CD14-positive monocyte (primary cell): Measurements from ENCODE around the gene NUTM2E. TPM values are rescaled to one million over a fixed set of nuclear protein-coding genes. Genes with fewer than 3 reads are reported as not detected.
"Not testable (repeated sequence)": the region's sequence is repeated elsewhere in the genome, so short reads cannot be mapped to it uniquely, and the experiment has no call there.

Source experiments
- DNase-seq, 3 donors: peaks; one replicate each; pipeline ENCODE4 v3.0.0-alpha.2; 2011 to 2022
- H2AFZ ChIP-seq: 2 replicates; pipeline ENCODE4 v1.6.0; 2012; ENCODE audit warnings: mild to moderate bottlenecking, low read depth, low read length, inconsistent platforms; ENCODE audit not compliant: insufficient read depth, poor library complexity, severe bottlenecking
- H3K27ac ChIP-seq, 2 donors: 1 replicate in 1 of 2; 2 replicates in 1 of 2; pipeline ENCODE4 v1.5.1; 2012 to 2013; ENCODE audit warnings: low read length in 2 of 2, control low read depth in 1 of 2, inconsistent platforms in 1 of 2, low read depth in 1 of 2, mild to moderate bottlenecking in 1 of 2
- H3K27me3 ChIP-seq, 2 donors: one replicate each; pipeline versions ENCODE4 v1.6.0 to v1.6.1; 2011 to 2013; ENCODE audit warnings: low read length in 2 of 2; ENCODE audit not compliant: control insufficient read depth in 2 of 2, insufficient read depth in 2 of 2
- H3K36me3 ChIP-seq, 2 donors: replicated peaks in 1 of 2; 1 replicate in 1 of 2; 2 replicates in 1 of 2; pipeline versions ENCODE4 v1.5.1 to v1.6.1; 2012 to 2013; ENCODE audit warnings: low read length in 2 of 2, control low read depth in 1 of 2, inconsistent platforms in 1 of 2, mild to moderate bottlenecking in 1 of 2; ENCODE audit not compliant: insufficient read depth in 2 of 2, control insufficient read depth in 1 of 2
- H3K4me1 ChIP-seq, 2 donors: 1 replicate in 1 of 2; 2 replicates in 1 of 2; pipeline versions ENCODE4 v1.5.1 to v1.6.1; 2012 to 2013; ENCODE audit warnings: low read length in 2 of 2, control low read depth in 1 of 2, inconsistent platforms in 1 of 2, mild to moderate bottlenecking in 1 of 2, moderate library complexity in 1 of 2; ENCODE audit not compliant: insufficient read depth in 2 of 2, control insufficient read depth in 1 of 2
- H3K4me2 ChIP-seq: replicated peaks from 2 replicates; pipeline ENCODE3; 2012; ENCODE audit warnings: low read length, moderate library complexity, mild to moderate bottlenecking; ENCODE audit not compliant: poor library complexity, severe bottlenecking; ENCODE audit errors: extremely low read depth
- H3K4me3 ChIP-seq, 3 experiments: fragments of 200-600 bp in 1 of 3; sonication (generic) in 1 of 3; replicated peaks in 1 of 3; 1 replicate in 2 of 3; 2 replicates in 1 of 3; pipeline ENCODE4 v1.5.1; 2011 to 2013; ENCODE audit warnings: low read length in 3 of 3, mild to moderate bottlenecking in 3 of 3, control low read depth in 2 of 3, low read depth in 2 of 3, inconsistent platforms in 1 of 3, moderate library complexity in 1 of 3
- H3K79me2 ChIP-seq: 2 replicates; pipeline ENCODE4 v1.6.0; 2012; ENCODE audit warnings: mild to moderate bottlenecking, control low read depth, inconsistent platforms, low read length, moderate library complexity; ENCODE audit not compliant: insufficient read depth
- H3K9ac ChIP-seq: 2 replicates; pipeline ENCODE4 v1.6.0; 2017; ENCODE audit warnings: low read length, mild to moderate bottlenecking; ENCODE audit not compliant: insufficient read depth, poor library complexity, severe bottlenecking
- H3K9me3 ChIP-seq, 2 donors: replicated peaks in 1 of 2; 1 replicate in 1 of 2; 2 replicates in 1 of 2; pipeline versions ENCODE4 v1.5.1 to v1.6.1; 2012 to 2013; ENCODE audit warnings: low read length in 2 of 2, control low read depth in 1 of 2; ENCODE audit not compliant: control insufficient read depth in 1 of 2, insufficient read depth in 1 of 2
- H4K20me1 ChIP-seq: 2 replicates; pipeline ENCODE4 v1.6.0; 2012; ENCODE audit warnings: mild to moderate bottlenecking, low read length, control low read depth, moderate library complexity; ENCODE audit not compliant: insufficient read depth
- H3K27ac Mint-ChIP-seq, 7 donors: one replicate each; pipeline ENCODE4 v1.8.0; 2020; ENCODE audit warnings: mild to moderate bottlenecking in 7 of 7, mixed read lengths in 7 of 7, moderate library complexity in 6 of 7, inconsistent platforms in 2 of 7
- H3K27me3 Mint-ChIP-seq, 3 donors: one replicate each; pipeline ENCODE4 v1.8.0; 2021 to 2022; ENCODE audit warnings: low read depth in 3 of 3, mild to moderate bottlenecking in 3 of 3, mixed read lengths in 3 of 3, moderate library complexity in 3 of 3, inconsistent platforms in 1 of 3
- H3K36me3 Mint-ChIP-seq, 2 donors: one replicate each; pipeline ENCODE4 v1.8.0; 2020; ENCODE audit warnings: mixed read lengths in 2 of 2, inconsistent platforms in 1 of 2, mild to moderate bottlenecking in 1 of 2
- H3K4me1 Mint-ChIP-seq: one replicate; pipeline ENCODE4 v1.8.0; 2020; ENCODE audit warnings: mild to moderate bottlenecking, mixed read lengths
- H3K4me3 Mint-ChIP-seq, 2 donors: one replicate each; pipeline ENCODE4 v1.8.0; 2020; ENCODE audit warnings: mild to moderate bottlenecking in 2 of 2, mixed read lengths in 2 of 2, moderate library complexity in 1 of 2
- H3K9me3 Mint-ChIP-seq, 7 donors: one replicate each; pipeline ENCODE4 v1.8.0; 2020 to 2022; ENCODE audit warnings: mixed read lengths in 7 of 7, mild to moderate bottlenecking in 6 of 7, moderate library complexity in 6 of 7, inconsistent platforms in 2 of 7
- WGBS: methylation state at CpG from one replicate; pipeline ENCODE4 v1.1.5; 2013; ENCODE audit warnings: missing lambda C conversion rate; ENCODE audit not compliant: insufficient coverage; 5-methylcytosine and 5-hydroxymethylcytosine counted together
- intact Hi-C, 2 donors: fragments of 100-400 bp; cut with micrococcal nuclease; formaldehyde crosslinking; loops; one replicate each; pipeline versions ENCODE4 v1.15.0 to v1.15.1; 2023
- polyA plus RNA-seq, 3 donors: library from polyadenylated mRNA; depleted of rRNA in 1 of 3; unstranded in 2 of 3; stranded (reverse) in 1 of 3; fragments of 300-500 nt in 2 of 3; fragments of >200 nt in 1 of 3; fragmentation: Illumina TruSeq in 2 of 3; gene quantifications; 1 replicate in 2 of 3; 2 replicates in 1 of 3; pipeline ENCODE4 v1.2.3, GENCODE V29; 2012 to 2021

Gene NUTM2E
- polyA plus RNA-seq, 3 donors = 0.20 TPM; not detected in 2

GRCh38 chr10:79811895-79812294, 14.6 kb upstream of the NUTM2E start:
- H4K20me1 ChIP-seq, H3K4me2 ChIP-seq, H3K27ac ChIP-seq, H3K79me2 ChIP-seq, H3K27me3 Mint-ChIP-seq, H3K9ac ChIP-seq, H3K4me3 ChIP-seq, H3K36me3 ChIP-seq, DNase-seq, H3K9me3 ChIP-seq, intact Hi-C loops, H3K4me3 Mint-ChIP-seq, H3K27ac Mint-ChIP-seq, H3K4me1 Mint-ChIP-seq, H2AFZ ChIP-seq, H3K36me3 Mint-ChIP-seq, H3K9me3 Mint-ChIP-seq, H3K27me3 ChIP-seq, H3K4me1 ChIP-seq: not testable (repeated sequence)

GRCh38 chr10:79816290-79816689, 10.2 kb upstream of the NUTM2E start:
- H3K9me3 ChIP-seq, H3K4me3 Mint-ChIP-seq, H3K4me1 Mint-ChIP-seq, H3K4me3 ChIP-seq, H3K9ac ChIP-seq, H3K36me3 ChIP-seq, H3K4me1 ChIP-seq, H3K27ac ChIP-seq, H3K27me3 Mint-ChIP-seq, H3K79me2 ChIP-seq, intact Hi-C loops, H3K27me3 ChIP-seq, H3K9me3 Mint-ChIP-seq, DNase-seq, H4K20me1 ChIP-seq, H2AFZ ChIP-seq, H3K4me2 ChIP-seq: not testable (repeated sequence)
- peaks cover 5 to 14% of the 10 kb centered on the region in 2 donors for H3K36me3 Mint-ChIP-seq
- WGBS = 100% methylated on average over 1 of the region's 2 CpGs
- H3K27ac Mint-ChIP-seq = peak overlapping the region in 1 of 7 donors; percentile 9

GRCh38 chr10:79823387-79823786, 3.2 kb upstream of the NUTM2E start:
- H3K79me2 ChIP-seq = peaks cover 20% of the 10 kb centered on the region
- H3K27ac ChIP-seq, H3K27me3 ChIP-seq, H2AFZ ChIP-seq, H3K4me2 ChIP-seq, H3K4me1 ChIP-seq, intact Hi-C loops, H3K9me3 Mint-ChIP-seq, H3K4me3 ChIP-seq, DNase-seq, H3K4me3 Mint-ChIP-seq, H3K36me3 ChIP-seq, H3K36me3 Mint-ChIP-seq, H3K9ac ChIP-seq, H3K27me3 Mint-ChIP-seq, H3K9me3 ChIP-seq, H3K27ac Mint-ChIP-seq, H4K20me1 ChIP-seq: not testable (repeated sequence)
- WGBS = no CpG with 5 or more reads among the region's 6 CpGs
- peaks cover 15% of the 10 kb centered on the region for H3K4me1 Mint-ChIP-seq

- H3K4me3 ChIP-seq = peak overlapping the region; percentile 28 to 69 (median 53)
- H3K27ac ChIP-seq, H3K36me3 ChIP-seq, H3K36me3 Mint-ChIP-seq, intact Hi-C loops, H3K9me3 Mint-ChIP-seq, H4K20me1 ChIP-seq, H3K27me3 Mint-ChIP-seq, H3K27me3 ChIP-seq, H3K4me1 ChIP-seq, H3K9me3 ChIP-seq, H2AFZ ChIP-seq: not testable (repeated sequence)
- peak overlapping the region; percentile 29 for H3K4me2 ChIP-seq
- Mint-ChIP-seq H3K27ac (peak overlapping the region; percentile 53 to 92 (median 77)), H3K4me1 (peaks cover 20% of the 10 kb centered on the region), H3K4me3 (peak overlapping the region; percentile 87 to 89)
- 0% methylated on average over 3 of the region's 38 CpGs for WGBS
- H3K9ac ChIP-seq = peak overlapping the region; percentile 56
- peaks cover 20% of the 10 kb centered on the region for H3K79me2 ChIP-seq
- DNase-seq = peak in 1 of 3 donors; percentile 1
Observed at GRCh38 chr10:79825587-79826011, 940 bp upstream of the NUTM2E start.
